HG03565 (cell line): ENCODE results near the gene C5orf24.
"Not testable (repeated sequence)": the region's sequence is repeated elsewhere in the genome, so short reads cannot be mapped to it uniquely, and the experiment has no call there.

Source experiments
- ATAC-seq: cut with Tn5 transposase; IDR thresholded peaks from one replicate; pipeline ENCODE4 v1.9.1; 2021; ENCODE audit warnings: mild to moderate bottlenecking, moderate library complexity; ENCODE audit not compliant: unreplicated experiment

Gene C5orf24

GRCh38 chr5:134845852-134846640, at the start of gene C5orf24:
Gene C5orf24, plus strand, starts transcription at chr5:134845968. Its CDS starts 8,933 bp downstream, at chr5:134854901.
- ATAC-seq, result peak; percentile 96

DNA sequence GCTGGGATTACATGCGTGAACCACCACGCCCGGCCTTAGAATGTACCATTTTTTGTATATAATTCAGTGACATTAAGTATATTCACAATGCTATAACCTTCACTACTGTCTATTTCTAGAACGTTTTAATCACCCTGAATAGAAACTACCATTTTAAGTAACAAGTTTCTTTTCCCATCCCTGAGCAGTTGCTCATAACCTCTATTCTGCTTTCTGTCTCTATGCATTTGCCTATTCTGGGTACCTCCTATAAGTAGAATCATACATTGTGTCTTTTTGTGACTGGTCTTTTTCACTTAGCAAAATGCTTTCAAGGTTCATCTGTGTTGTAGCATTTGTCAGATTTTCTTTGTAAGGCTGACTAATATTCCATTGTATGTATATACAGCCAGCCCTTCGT, 47.3 kb upstream of the C5orf24 start:
- ATAC-seq, result no peak

GRCh38 chr5:134803821-134804220, 41.9 kb upstream of the C5orf24 start:
- ATAC-seq, result no peak

DNA sequence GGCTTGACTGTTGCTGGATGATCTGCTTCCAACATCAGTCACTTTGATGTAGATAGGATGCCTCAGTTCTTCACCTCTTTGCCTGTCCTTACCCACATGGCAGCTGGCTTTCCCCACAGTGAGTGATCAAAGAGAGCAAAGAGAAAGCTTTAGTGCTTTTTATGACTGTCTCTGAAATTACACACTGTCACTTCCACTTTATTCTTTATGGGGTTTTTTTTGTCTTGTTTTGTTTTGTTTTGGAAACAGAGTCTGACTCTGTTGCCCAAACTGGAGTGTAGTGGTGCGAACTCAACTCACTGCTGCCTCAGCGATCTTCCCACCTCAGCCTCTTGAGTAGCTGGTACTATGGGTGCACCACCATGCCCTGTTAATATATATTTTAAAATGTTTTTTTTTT, 32.4 kb upstream of the C5orf24 start:
- no peak for ATAC-seq

GRCh38 chr5:134813827-134814226, 31.9 kb upstream of the C5orf24 start:
- ATAC-seq, result no peak

DNA sequence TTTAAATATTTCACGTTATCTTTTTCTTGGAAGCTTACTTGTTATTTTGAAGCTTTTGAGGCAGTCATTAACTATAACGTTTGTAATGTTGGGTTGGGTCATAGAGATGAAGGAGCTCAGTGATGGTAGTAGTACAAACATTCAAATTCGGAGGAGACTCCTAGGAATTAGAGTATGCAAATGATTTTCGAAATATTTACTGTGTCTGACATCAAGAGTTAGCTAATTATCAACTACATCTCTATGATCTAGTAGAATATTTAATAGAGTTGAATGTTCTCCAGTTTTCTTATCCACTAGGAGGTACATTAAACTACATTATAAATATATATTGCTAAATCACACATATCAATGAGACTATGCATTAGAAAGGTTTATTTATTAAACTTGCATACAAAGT, 28.8 kb upstream of the C5orf24 start:
- no peak for ATAC-seq

- ATAC-seq, result no peak
These were observed 27.0 kb upstream of the C5orf24 start for GRCh38 chr5:134818776-134819175.

DNA sequence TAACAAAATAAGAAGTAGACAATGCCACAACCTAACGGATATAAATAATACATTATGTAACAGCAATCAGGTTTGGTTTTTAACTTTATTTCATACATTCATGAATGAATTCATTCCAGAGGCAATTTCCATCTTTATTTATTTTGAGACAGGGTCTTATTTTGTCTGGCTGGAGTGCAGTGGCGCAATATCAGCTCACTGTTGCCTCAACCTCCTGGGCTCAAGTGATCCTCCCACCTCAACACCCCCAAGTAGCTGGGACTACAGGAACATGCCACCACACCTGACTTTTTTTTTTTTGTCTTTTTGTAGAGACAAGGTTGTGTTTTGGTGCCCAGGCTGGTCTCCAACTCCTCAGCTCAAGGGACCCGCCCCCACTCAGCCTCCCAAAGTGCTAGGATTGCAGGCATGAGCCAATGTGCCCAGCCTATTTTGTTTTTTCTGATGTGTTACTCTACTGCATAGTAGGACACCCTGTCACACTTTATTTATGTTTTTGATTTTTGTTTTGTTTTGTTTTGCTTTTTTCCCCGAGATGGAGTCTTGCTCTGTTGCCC, 26.3 kb upstream of the C5orf24 start:
- no peak for ATAC-seq

DNA sequence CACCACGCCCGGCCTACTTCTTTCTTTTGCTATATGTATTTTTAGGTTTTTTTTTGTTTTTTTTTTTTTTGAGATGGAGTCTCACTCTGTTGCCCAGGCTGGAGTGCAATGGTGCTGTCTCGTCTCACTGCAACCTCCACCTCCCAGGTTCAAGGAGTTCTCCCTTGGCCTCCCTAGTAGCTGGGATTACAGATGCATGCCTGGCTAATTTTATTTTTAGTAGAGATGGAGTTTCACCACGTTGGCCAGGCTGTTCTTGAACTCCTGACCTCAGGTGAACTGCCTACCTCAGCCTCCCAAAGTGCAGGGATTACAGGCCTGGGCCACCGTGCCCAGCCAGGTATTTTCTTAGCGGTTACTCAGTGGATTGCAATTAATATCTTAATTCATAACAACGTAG, 23.9 kb upstream of the C5orf24 start:
- no peak for ATAC-seq

- no peak for ATAC-seq
These were observed 21.1 kb upstream of the C5orf24 start for GRCh38 chr5:134824681-134825080.

DNA sequence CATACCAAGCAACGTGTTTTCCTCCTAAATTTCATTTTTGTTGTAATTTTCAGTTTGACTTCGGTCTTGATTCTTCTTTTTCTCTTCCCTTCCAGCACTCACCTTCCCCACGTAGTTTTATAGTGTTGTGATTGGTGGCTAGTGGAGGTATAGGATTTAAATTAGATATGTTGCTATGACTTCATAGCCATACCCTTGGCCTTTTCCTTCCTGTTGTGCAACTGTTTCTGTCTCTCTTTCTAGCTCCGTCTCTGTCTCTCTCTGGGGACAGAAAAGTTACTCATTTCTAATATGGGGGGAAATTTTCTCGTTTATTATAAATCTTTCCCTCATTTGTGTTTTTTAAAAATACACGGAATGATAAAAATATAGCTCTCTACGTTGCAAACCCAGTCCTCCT, 20.6 kb upstream of the C5orf24 start:
- no peak for ATAC-seq

GRCh38 chr5:134833340-134834032, 12.3 kb upstream of the C5orf24 start:
- no peak for ATAC-seq

DNA sequence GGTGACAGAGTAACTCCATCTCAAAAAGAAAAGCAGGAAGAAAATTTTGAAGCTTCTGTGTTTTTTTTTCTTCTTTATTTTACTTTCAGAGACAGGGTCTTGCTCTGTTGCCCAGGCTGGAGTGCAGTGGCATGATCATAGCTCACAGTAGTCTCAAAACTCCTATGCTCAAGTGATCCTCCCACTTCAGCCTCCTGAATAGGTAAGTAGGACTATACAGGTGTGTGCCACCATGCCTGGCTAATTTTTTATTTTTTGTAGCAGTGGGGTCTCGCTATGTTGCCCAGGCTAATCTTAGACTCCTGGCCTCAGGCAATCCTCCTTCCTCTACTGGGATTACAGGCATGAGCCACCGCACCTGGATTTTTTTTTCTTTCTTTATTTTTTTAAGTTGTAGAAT, 10.1 kb upstream of the C5orf24 start:
- ATAC-seq, result no peak

DNA sequence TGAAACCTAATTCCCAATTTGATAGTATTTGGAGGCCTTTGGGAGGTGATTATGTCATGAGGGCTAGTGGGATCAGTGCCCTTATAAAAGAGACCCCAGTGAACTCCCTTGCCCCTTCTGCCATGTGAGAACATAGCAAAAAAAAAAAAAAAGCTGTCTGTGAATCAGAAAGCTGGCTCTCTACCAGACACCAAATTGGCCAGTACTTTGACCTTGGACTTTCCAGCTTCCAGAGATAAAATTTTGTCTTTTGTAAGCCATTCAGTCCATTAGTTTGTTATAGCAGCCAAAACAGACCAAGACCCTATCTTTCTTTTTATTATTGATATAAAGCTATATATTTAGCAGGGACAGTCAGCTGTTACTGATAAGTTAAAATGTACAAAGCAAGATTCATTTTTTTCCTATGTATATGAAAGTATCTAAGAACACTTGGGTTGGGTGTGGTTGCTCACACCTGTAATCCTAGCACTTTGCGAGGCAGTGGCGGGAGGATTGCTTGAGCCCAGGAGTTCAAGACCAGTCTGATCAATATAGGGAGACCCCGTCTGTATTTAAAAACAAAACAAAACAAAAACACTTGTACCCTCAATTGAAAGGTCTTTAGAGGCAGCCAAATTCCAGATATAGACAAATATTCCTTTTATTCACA, 8.1 kb upstream of the C5orf24 start:
- ATAC-seq, result no peak

DNA sequence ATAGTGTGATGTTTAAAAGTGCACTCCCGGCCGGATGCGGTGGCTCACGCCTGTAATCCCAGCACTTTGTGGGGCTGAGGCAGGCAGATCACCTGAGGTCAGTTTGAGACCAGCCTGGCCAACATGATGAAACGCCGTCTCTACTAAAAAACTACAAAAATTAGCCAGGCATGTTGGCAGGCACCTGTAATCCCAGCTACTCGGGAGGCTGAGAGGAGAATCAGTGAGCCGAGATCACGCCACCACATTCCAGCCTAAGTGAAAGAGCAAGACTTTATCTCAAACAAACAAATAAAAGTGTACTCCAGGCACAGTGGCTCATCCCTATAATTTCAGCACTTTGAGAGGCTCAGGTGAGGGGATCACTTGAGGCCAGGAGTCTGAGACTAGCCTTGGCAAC, 7.4 kb upstream of the C5orf24 start:
- ATAC-seq, result not testable (repeated sequence)

GRCh38 chr5:134840811-134841210, 5.0 kb upstream of the C5orf24 start:
- no peak for ATAC-seq

DNA sequence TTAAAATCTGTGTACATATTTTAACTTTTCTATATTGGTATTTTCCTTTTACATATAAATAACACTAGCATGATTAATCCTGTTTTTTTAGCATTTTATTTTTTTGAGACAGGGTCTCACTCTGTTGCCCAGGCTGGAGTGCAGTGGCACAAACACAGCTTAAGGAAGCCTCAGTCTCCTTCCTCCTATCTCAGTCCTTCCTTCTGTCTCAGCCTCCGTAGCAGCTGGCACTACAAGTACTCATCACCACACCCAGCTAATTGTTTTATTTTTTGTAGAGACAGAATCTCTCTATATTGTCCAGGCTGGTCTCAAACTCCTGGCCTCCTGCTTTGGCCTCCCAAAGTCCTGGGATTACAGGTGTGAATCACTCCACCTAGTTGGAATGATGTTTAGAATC, 1.5 kb upstream of the C5orf24 start:
- no peak for ATAC-seq

DNA sequence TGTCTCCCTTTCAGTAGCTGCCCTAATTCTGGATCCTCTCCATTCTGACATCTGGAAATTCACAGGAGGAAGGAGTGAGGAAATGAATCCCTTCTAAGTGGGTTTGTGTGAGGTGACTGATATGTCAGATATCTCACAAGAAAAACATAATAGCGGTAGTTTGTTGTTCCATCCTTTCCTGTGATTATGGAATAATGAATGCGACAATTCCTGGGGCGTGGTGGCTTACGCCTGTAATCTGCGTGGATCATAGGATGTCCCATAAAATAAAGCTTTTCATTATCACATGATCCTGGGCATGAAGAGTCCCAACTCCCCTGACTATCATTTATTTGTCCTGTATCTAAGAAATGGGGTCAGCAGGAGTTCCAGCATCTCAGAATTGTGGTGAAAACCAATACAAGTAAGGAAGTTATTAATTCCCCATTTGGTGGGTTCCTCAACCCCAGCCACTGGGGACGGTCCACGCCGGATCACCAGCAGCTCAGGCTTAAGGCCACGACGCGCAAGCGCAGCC, 375 bp upstream of the C5orf24 start:
- ATAC-seq, result no peak

DNA sequence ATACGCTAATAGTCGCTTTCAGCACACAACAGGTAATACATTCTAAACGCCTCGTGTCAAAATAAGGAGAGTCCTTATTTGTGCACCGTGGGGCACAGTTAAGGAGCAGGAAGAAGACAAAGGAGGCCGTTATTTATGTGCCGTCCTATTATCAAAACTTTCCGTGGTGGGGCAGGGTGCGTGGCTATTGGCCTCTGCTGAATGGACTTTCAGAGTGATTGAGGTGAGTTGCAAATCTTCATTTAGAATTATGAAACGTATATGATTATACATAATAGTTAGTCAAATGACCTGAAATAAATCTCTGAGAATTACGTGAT, 833 bp downstream of the C5orf24 start:
- ATAC-seq, result no peak

DNA sequence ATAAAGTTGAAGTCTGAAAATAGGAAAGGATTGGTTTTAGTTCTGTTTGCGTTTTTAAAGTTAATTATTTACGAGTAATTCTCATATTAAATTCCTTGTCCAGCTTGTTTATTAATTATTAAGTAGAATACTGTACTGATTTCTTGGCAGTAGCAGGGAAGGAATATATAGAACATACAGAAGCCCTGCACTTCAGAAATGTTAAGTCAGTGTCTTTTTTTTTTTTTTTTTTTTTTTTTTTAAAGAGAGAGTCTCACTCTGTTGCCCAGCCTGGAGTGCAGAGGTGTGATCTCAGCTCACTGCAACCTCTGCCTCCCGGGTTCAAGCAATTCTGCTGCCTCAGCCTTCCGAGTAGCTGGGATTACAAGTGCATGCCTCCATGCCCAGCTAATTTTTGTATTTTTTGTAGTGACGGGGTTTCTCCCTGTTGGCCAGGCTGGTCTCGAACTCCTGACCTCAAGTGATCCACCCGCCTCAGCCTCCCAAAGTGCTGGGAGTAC, 3.7 kb downstream of the C5orf24 start:
- not testable (repeated sequence) for ATAC-seq

GRCh38 chr5:134851307-134851923, 5.6 kb downstream of the C5orf24 start:
- ATAC-seq, result no peak
